Calu3 (cell line): ENCODE data around the gene CCT6A. TPM values are rescaled to one million over a fixed set of nuclear protein-coding genes. Genes with fewer than 3 reads are reported as not detected.
"Not testable (repeated sequence)": the region's sequence is repeated elsewhere in the genome, so short reads cannot be mapped to it uniquely, and the experiment has no call there.

Experiments used
- BruUV-seq: library from RNA; stranded (reverse); fragments of 400-500 nt; replicated peaks from 2 replicates; lab custom pipeline; 2021; lab: Mats Ljungman, UMichigan
- CTCF ChIA-PET: fragments of 300-600 bp; sonication (Branson Sonifier 250); formaldehyde crosslinking; loops from one replicate; lab custom pipeline; 2022; ENCODE audit warnings: antibody characterized with exemption; lab: Charles Lee
- DNase-seq: peaks from one replicate; pipeline ENCODE4 v3.0.0; 2022
- H3K27ac Mint-ChIP-seq: one replicate; pipeline ENCODE4 v1.8.0; 2022; ENCODE audit warnings: mixed read lengths; ENCODE audit not compliant: unreplicated experiment
- H3K27me3 Mint-ChIP-seq: one replicate; pipeline ENCODE4 v1.8.0; 2022; ENCODE audit warnings: mixed read lengths; ENCODE audit not compliant: unreplicated experiment
- H3K36me3 Mint-ChIP-seq: one replicate; pipeline ENCODE4 v1.8.0; 2022; ENCODE audit warnings: mild to moderate bottlenecking, moderate library complexity, mixed read lengths; ENCODE audit not compliant: insufficient read depth, unreplicated experiment
- H3K4me1 Mint-ChIP-seq: one replicate; pipeline ENCODE4 v1.8.0; 2022; ENCODE audit warnings: mild to moderate bottlenecking, low read depth, mixed read lengths; ENCODE audit not compliant: unreplicated experiment
- H3K4me3 Mint-ChIP-seq: one replicate; pipeline ENCODE4 v1.8.0; 2022; ENCODE audit warnings: mild to moderate bottlenecking, low read depth, moderate library complexity, mixed read lengths; ENCODE audit not compliant: unreplicated experiment
- H3K9me3 Mint-ChIP-seq: one replicate; pipeline ENCODE4 v1.8.0; 2022; ENCODE audit warnings: low read depth, mixed read lengths; ENCODE audit not compliant: unreplicated experiment
- CTCF ChIP-seq: fragments of 200-600 bp; IDR thresholded peaks from one replicate; pipeline ENCODE4 v1.8.0; 2022; ENCODE audit warnings: antibody characterized with exemption; ENCODE audit not compliant: unreplicated experiment
- intact Hi-C: fragments of 100-400 bp; cut with micrococcal nuclease; formaldehyde crosslinking; loops from one replicate; pipeline ENCODE4 v1.10.0; 2022; ENCODE audit not compliant: unreplicated experiment
- total RNA-seq: library from RNA; stranded (reverse); gene quantifications from 2 replicates; pipeline ENCODE4 v1.2.3, GENCODE V29; 2022

The CCT6A gene
- total RNA-seq, 1 experiment from 2014 or later, result 421 TPM

- H3K27ac Mint-ChIP-seq, result no peak overlapping the region
- no peak overlapping the region for H3K4me3 Mint-ChIP-seq
- peaks cover 5% of the 10 kb centered on the region for H3K9me3 Mint-ChIP-seq
- H3K36me3 Mint-ChIP-seq, result peaks cover 43% of the 10 kb centered on the region
- no peaks in the 10 kb centered on the region for H3K27me3 Mint-ChIP-seq
- CTCF ChIA-PET, result interaction anchor here (0.7 to 1.2 kb wide), 2 partner anchors 15 to 1168 kb away, joined by 3 to 6 read pairs; partner anchors contain the start of gene PHKG1
- no TSS peak for BruUV-seq
- TF ChIP-seq CTCF, result no peak
- H3K4me1 Mint-ChIP-seq, result no peaks in the 10 kb centered on the region
- no peak for DNase-seq
- intact Hi-C loops, result loop anchor here (10.0 kb wide), 1 partner anchor 87 kb away; no protein-coding TSS in a partner anchor
Observed at GRCh38 chr7:56107954-56108258, 56.3 kb downstream of the CCT6A start.

GRCh38 chr7:56110611-56111010, 59.0 kb downstream of the CCT6A start:
- H3K36me3 Mint-ChIP-seq, result peaks cover 16% of the 10 kb centered on the region
- H3K27me3 Mint-ChIP-seq, result no peaks in the 10 kb centered on the region
- no peak overlapping the region for H3K4me3 Mint-ChIP-seq
- DNase-seq, result no peak
- H3K9me3 Mint-ChIP-seq, result peaks cover 5% of the 10 kb centered on the region
- BruUV-seq, result no TSS peak
- H3K27ac Mint-ChIP-seq, result no peak overlapping the region
- TF ChIP-seq CTCF, result no peak
- H3K4me1 Mint-ChIP-seq, result no peaks in the 10 kb centered on the region
- CTCF ChIA-PET, result no interaction called here
- intact Hi-C loops, result no loop called here

GRCh38 chr7:56112244-56112643, 60.7 kb downstream of the CCT6A start:
- H3K4me1 Mint-ChIP-seq, CTCF ChIA-PET, H3K27ac Mint-ChIP-seq, H3K9me3 Mint-ChIP-seq, H3K27me3 Mint-ChIP-seq, H3K36me3 Mint-ChIP-seq, BruUV-seq, H3K4me3 Mint-ChIP-seq, intact Hi-C loops, DNase-seq: not testable (repeated sequence)

Other genes with a start within 250 kb of the CCT6A start
- not detected in 2 replicates for gene SEPTIN14, start 189.0 kb upstream of the CCT6A start, total RNA-seq
- 4.4 and 5.3 TPM in 2 replicates for gene ZNF713, start 164.3 kb upstream of the CCT6A start, total RNA-seq
- 32.6 and 37.1 TPM in 2 replicates for gene MRPS17, start 99.9 kb upstream of the CCT6A start, total RNA-seq
- 81.6 and 93.8 TPM in 2 replicates for gene NIPSNAP2, start 87.2 kb upstream of the CCT6A start, total RNA-seq
- 37.5 and 39.9 TPM in 2 replicates for gene PSPH, start 321 bp upstream of the CCT6A start, total RNA-seq
- 226 and 255 TPM in 2 replicates for gene SUMF2, start 12.5 kb downstream of the CCT6A start, total RNA-seq
- 1.1 and 2.6 TPM in 2 replicates for gene PHKG1, start 41.2 kb downstream of the CCT6A start, total RNA-seq
- 673 and 699 TPM in 2 replicates for gene CHCHD2, start 54.7 kb downstream of the CCT6A start, total RNA-seq
- gene NUPR2, start 64.7 kb downstream of the CCT6A start, total RNA-seq, result not detected in 2 replicates